Subcutaneous adipose tissue (tissue), 4 donors: Measurements from ENCODE around the gene CAPZA3. TPM values are rescaled to one million over a fixed set of nuclear protein-coding genes. Genes with fewer than 3 reads are reported as not detected.

Experiments
- total RNA-seq, 4 donors: library from RNA; depleted of rRNA; stranded (reverse); fragments of >200 nt; gene quantifications; one replicate each; pipeline ENCODE4 v1.1.0, GENCODE V29; 2016
- TF ChIP-seq, protein P1 (sequence below): fragments of 450-650 bp; IDR thresholded peaks from one replicate; pipeline ENCODE4 v1.5.1; 2016; ENCODE audit warnings: low read depth, mild to moderate bottlenecking, control low read depth, antibody characterized with exemption, moderate library complexity

The CAPZA3 gene
- total RNA-seq, 4 donors from 2014 or later, result not detected

DNA sequence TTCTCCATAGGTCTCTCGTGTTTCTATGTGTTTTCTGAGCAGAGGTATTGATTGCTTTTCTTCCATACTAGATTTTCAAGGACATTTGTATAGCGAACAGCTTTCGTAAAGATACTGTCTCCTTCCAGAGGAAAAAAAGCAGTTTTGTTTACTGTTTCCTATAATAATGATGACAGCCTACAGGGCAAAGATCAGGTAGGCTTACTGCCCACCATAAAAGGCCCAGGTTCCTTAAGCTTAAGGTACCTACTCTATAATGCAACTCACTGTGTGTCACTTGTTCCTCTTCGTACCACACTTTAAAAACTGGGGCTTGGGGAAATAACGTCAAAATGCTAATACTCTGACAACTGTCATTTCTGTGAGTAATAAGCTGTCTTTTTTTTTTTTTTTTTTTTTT lies 6.8 kb upstream of the CAPZA3 start:
- TF ChIP-seq, protein P1, sequence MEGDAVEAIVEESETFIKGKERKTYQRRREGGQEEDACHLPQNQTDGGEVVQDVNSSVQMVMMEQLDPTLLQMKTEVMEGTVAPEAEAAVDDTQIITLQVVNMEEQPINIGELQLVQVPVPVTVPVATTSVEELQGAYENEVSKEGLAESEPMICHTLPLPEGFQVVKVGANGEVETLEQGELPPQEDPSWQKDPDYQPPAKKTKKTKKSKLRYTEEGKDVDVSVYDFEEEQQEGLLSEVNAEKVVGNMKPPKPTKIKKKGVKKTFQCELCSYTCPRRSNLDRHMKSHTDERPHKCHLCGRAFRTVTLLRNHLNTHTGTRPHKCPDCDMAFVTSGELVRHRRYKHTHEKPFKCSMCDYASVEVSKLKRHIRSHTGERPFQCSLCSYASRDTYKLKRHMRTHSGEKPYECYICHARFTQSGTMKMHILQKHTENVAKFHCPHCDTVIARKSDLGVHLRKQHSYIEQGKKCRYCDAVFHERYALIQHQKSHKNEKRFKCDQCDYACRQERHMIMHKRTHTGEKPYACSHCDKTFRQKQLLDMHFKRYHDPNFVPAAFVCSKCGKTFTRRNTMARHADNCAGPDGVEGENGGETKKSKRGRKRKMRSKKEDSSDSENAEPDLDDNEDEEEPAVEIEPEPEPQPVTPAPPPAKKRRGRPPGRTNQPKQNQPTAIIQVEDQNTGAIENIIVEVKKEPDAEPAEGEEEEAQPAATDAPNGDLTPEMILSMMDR, result no peak

DNA sequence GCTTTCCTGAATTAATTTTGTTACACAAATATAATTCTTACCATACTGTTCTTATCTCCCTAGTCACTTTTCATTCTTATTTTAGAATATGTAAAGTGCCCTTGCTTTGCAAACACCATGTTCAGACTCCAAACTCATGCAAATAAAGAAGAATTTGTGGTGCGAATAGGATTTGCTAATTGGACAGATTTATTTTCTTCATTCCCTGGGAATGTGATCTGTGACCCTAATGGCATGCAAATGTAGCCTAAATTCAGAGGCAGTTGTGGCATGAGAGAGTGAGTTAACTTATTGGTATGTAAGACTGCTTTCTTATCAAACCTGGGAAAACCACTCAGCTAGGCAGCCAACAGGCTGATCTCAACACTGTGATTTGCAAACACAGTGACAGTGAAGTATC lies 10.0 kb downstream of the CAPZA3 start:
- TF ChIP-seq, protein P1, result no peak

DNA sequence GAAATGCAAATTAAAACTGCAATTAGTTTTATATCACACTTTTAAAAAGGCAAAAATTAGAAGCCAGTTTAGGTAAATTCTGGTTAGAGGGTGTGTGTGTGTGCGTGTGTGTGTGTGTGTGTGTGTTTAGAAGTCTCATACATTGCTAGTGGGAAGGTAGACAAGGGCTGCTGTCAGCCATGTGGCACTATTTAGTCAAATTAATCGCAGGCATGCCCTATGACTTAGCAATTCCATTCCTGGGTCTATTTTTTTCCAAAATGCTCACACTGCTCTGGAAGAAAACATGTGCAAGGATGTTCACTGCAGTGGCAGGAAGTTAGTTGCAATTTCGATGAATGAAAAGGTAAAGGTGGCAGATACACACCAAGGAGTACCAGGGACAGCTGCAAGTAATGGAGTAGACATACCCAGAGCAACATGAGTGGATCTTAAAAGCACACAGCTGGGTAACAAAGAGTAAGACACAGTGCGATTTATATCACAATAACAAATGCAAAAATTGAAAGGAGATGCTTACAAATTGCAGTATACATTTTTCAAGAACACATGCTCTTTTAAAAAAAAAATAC lies 11.6 kb downstream of the CAPZA3 start:
- TF ChIP-seq, protein P1, result no peak

DNA sequence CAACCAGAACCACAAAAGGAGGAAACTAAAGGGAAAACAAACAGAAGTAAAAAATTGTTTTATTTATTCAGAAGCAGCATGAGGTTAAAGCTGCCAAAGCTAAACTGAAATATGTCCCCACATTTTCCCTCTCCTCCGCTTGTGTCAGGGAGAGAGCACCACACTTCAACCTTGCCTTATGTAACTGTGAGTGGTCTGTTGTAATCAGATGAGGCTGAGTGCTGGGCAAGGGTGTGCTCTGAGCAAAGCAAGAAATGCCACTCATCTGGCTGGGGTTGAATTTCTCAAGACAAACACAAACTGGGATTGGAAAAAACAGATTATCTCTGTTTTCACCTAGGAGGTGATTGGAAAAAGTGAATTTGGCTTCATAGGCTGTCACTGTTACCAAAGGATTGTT lies 12.2 kb downstream of the CAPZA3 start:
- TF ChIP-seq, protein P1, result no peak

DNA sequence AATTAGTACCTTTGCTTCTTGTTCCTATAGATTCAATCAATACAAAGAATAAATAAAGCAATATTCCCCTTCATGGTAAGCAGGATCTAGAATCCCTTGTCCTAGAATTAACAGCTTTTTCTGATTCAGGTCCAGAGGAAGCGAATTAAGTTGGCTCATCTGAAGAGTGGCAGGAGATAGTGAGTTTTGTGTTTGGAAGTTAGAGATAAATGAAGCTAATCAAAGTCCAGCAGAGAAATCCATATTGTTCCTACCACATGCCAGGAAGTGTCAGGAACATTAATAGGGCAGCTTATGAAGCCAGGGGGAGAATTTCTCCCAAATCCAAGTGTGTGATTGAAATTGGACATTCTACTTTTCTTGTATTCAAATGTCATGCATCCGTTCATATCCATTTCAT lies 13.9 kb downstream of the CAPZA3 start:
- TF ChIP-seq, protein P1, result no peak

DNA sequence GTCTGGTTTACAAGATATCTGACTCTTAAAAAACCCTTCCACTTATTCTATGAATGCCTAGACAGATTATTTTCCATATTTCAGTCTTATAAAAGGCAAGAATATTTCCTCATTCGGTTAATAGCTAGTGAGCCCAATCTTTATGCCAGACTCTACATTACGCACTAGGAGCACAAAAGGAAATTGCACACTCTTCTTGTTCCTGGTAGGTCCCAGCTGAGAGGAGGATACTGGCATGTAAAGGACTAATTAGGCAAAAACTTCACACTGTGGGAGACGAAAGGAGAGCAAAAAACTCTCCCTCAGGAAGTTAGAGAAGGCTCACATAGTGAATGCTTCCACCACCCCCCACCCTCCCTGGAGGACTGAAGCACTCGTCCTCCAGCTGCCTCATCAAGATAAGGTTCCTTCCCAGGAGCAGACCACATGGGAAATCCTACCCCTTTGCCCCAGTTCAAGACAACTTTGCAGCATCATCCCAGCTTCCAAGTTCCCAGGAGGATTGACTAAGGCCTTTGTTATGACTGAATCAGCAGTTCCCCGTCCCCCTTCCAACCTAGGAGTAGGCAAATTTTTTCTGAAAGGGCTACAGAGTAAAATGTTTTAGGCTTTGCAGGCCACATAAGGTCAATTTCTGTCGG lies 14.5 kb downstream of the CAPZA3 start:
- TF ChIP-seq, protein P1, result no peak

DNA sequence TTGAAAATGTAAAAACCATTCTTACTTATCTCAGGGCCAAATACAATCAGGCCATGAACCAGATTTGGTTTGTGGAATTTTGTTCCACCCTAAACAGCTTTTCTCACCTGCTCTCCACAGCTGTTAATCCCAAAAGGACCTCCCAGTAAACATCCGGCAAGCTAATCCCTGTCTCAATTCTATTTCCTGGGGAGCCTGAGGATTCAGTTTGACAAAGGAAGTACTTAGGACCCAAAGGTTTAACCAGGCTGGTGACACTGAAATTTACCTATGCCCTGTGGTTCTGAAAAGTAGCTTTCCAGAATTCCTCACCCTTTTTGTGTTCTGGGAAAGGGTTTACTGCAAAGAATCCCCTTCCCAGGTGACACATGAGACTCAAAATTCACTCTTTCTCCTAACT lies 15.0 kb downstream of the CAPZA3 start:
- TF ChIP-seq, protein P1, result no peak
